ENCODE results near the gene SERTAD3.
"Not testable (repeated sequence)": the region's sequence is repeated elsewhere in the genome, so short reads cannot be mapped to it uniquely, and the experiment has no call there.

The SERTAD3 gene

DNA sequence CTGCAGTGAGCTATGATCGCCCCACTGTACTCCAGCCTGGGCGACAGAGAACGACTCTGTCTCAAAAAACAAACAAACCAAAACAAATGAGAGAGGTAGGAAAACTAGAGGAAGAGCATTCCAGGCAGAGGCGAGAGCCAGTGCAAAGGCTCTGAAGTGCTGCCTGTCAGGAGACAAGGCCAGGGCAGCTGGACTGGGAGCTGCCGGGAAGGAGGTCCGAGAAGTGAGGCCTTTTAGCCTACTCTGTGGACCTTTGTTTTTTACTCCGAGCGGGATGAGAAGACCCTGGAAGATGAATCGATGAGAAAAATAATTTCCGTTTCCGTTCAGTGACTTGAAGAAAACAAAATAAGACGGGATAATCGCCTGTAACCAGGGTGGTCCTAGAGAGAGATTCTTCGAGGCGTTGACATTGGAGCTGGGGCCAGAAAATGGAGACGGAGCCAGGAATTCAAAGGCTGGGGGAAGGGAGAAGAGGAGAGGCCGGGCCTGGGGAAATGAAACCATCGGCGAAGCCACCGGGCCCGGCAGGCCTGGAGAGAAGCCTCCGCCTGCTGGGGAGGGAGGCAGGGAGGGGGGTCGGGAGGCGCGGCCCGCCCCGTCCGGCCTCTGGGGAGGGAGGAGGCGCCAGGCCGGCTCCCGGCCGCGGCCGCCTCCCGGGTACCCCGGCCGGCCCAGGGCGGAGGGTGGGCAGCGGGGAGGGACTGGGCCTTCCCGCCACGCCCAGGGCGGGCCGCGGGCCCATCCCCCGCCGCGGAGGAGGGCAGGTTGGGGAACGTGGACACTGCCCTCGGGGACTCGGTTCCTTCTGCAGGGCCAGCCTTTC is 10.5 kb downstream of the SERTAD3 start:
- Mint-ChIP-seq H3K27ac (peak overlapping the region; percentile 99 to 100 (median 99)), H3K36me3 (ENCODE audit: low read depth) (peaks cover 5% of the 10 kb centered on the region), H3K4me3 (peak overlapping the region; percentile 86 to 88 (median 88)), H3K4me1 (peaks cover 31% of the 10 kb centered on the region), H3K9me3 (no peaks in the 10 kb centered on the region), H3K27me3 (ENCODE audit: low read depth) (no peaks in the 10 kb centered on the region)
- TF ChIP-seq CTCF (IDR thresholded peaks at IDR 0.05; ENCODE audit: unreplicated experiment in 3 of 3) = no peak

DNA sequence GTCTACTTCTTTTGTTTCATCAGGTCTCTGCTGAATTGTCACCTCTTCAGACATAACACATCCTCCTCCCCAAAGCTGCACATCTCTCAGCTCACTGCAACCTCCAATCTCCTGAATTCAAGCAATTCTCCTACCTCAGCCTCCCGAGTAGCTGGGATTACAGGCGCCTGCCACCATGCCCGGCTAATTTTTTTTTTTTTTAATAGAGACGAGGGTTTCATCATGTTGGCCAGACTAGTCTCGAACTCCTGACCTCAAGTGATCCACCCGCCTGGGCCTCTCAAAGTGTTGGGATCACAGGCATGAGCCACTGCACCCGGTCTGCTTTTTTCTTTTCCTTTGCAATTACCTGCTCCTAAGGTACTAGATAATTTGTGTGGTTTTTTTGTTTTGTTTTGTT is 11.4 kb downstream of the SERTAD3 start:
- Mint-ChIP-seq H3K4me1 (peaks cover 27% of the 10 kb centered on the region), H3K4me3 (peak overlapping the region; percentile 86 to 88 (median 88)), H3K27ac (peak overlapping the region; percentile 99 to 100 (median 99))
- not testable (repeated sequence) for H3K27me3 Mint-ChIP-seq (ENCODE audit: low read depth); H3K36me3 Mint-ChIP-seq (ENCODE audit: low read depth); H3K9me3 Mint-ChIP-seq

GRCh38 chr19:40431698-40432097 is 12.4 kb downstream of the SERTAD3 start:
- Mint-ChIP-seq H3K9me3 (no peaks in the 10 kb centered on the region), H3K4me1 (peaks cover 27% of the 10 kb centered on the region), H3K36me3 (ENCODE audit: low read depth) (no peaks in the 10 kb centered on the region), H3K27me3 (ENCODE audit: low read depth) (no peaks in the 10 kb centered on the region), H3K4me3 (peak overlapping the region; percentile 65 to 73 (median 66)), H3K27ac (peak overlapping the region; percentile 86 to 100 (median 90))
- no peak for TF ChIP-seq CTCF (IDR thresholded peaks at IDR 0.05; ENCODE audit: unreplicated experiment in 3 of 3)

DNA sequence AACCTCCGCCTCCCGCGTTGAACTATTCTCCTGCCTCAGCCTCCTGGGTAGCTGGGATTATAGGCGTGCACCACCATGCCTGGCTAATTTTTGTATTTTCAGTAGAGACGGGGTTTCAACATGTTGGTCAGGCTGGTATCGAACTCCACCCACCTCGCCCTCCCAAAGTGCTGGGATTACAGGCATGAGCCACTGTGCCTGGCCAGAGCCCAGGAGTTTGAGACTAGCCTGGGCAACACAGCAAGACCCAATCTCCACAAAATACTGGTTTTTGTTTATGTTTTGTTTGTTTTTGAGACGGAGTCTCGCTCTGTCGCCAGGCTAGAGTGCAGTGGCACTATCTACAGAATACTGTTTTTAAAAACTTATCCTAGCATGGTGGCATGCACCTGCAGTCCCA is 13.9 kb downstream of the SERTAD3 start:
- not testable (repeated sequence) for H3K9me3 Mint-ChIP-seq; H3K27me3 Mint-ChIP-seq (ENCODE audit: low read depth); H3K4me3 Mint-ChIP-seq; H3K27ac Mint-ChIP-seq; H3K36me3 Mint-ChIP-seq (ENCODE audit: low read depth)
- H3K4me1 Mint-ChIP-seq = peaks cover 22% of the 10 kb centered on the region

DNA sequence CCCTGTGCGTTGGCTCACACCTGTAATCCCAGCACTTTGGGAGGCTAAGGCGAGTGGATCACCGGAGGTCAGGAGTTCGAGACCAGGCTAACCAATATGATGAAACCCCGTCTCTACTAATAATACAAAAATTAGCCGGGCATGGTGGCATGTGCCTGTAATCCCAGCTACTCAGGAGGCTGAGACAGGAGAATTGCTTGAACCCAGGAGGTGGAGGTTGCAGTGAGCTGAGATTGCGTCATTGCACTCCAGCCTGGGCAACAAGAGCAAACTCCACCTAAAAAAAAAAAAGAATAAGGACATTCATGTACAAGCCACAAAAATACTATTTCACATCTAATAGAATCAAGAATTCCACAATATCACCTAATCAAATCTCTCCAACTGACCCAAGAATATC is 15.9 kb downstream of the SERTAD3 start:
- H3K36me3 Mint-ChIP-seq (ENCODE audit: low read depth); H3K27ac Mint-ChIP-seq; H3K9me3 Mint-ChIP-seq; H3K27me3 Mint-ChIP-seq (ENCODE audit: low read depth): not testable (repeated sequence)
- peaks cover 22% of the 10 kb centered on the region for H3K4me1 Mint-ChIP-seq
- peak overlapping the region in 1 of 3 experiments; percentile 58 for H3K4me3 Mint-ChIP-seq

DNA sequence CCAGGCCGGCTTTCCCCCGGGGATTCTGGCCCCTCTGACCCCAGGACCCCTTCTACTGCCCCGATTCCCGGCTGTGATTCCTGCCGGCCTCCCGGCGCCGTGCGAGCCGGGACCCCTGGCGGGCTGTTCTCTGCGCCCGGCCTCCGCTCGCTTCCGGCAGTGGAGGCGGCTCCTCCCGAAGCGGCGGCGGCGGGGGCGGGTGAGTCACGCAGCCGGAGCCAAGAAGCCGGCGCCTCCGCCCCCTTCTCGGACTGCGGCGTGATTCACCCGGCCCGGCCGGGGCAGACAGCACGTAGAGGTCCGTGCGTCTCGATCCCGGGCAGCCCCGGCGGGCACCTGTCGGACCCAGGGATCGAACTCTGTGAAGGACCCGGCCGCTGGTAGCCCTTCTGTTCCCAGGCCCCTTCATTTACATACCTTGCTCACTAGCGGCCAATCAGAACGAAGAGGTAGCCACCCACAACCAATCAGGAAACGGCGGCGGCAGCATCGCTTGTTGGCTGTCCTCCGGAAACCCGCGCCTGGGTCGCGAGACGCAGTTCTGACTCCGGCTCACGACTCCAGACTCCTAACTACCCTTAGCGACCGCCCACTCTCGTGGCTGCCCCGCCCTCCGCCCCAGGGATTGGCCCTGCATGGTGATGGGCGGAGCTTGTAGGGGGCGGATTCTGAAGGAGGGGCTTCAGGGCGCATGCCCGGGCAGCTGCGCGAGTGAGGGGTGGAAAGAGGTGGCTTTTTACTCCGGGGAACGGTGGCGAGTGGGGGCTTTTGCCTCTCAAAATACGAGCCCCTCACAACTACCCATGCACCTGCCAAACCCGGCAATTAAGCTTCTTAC is 18.5 kb downstream of the SERTAD3 start, which contains the start of gene SERTAD1:
SERTAD1 (minus strand) TSS at position 543 of the 838 bp plus-strand sequence. CDS start 2,446 bp downstream, outside the sequence.
- peak within 1 kb of the TSS; percentile 95 to 99 (median 97) for H3K4me3 Mint-ChIP-seq
- peak within 1 kb of the TSS; percentile 97 to 100 (median 99) for H3K27ac Mint-ChIP-seq
- no peaks in the 10 kb centered on the region for H3K9me3 Mint-ChIP-seq
- peaks cover 6% of the 10 kb centered on the region for H3K36me3 Mint-ChIP-seq (ENCODE audit: low read depth)
- peak; percentile 88 to 98 (median 90) for TF ChIP-seq CTCF (IDR thresholded peaks at IDR 0.05; ENCODE audit: unreplicated experiment in 3 of 3)
- peaks cover 22% of the 10 kb centered on the region for H3K4me1 Mint-ChIP-seq
- no peaks in the 10 kb centered on the region for H3K27me3 Mint-ChIP-seq (ENCODE audit: low read depth)

- Mint-ChIP-seq H3K4me3 (peak overlapping the region; percentile 95 to 99 (median 97)), H3K4me1 (peaks cover 24% of the 10 kb centered on the region), H3K27me3 (ENCODE audit: low read depth) (no peaks in the 10 kb centered on the region), H3K36me3 (ENCODE audit: low read depth) (peaks cover 6% of the 10 kb centered on the region), H3K27ac (peak overlapping the region; percentile 97 to 100 (median 97)), H3K9me3 (no peaks in the 10 kb centered on the region)
- no peak for TF ChIP-seq CTCF (IDR thresholded peaks at IDR 0.05; ENCODE audit: unreplicated experiment in 3 of 3)
These were observed 19.3 kb downstream of the SERTAD3 start for GRCh38 chr19:40424637-40425449.
